ENCODE measurements around the gene ZNF746. TPM values are rescaled to one million over a fixed set of nuclear protein-coding genes. Genes with fewer than 3 reads are reported as not detected.

ZNF746 gene
- total and polyA plus RNA-seq, 2 of the 13 experiments (the other 11 are each of a cell fraction or from before 2014, with no cell fraction given), result 3.8 to 8.1 TPM

DNA sequence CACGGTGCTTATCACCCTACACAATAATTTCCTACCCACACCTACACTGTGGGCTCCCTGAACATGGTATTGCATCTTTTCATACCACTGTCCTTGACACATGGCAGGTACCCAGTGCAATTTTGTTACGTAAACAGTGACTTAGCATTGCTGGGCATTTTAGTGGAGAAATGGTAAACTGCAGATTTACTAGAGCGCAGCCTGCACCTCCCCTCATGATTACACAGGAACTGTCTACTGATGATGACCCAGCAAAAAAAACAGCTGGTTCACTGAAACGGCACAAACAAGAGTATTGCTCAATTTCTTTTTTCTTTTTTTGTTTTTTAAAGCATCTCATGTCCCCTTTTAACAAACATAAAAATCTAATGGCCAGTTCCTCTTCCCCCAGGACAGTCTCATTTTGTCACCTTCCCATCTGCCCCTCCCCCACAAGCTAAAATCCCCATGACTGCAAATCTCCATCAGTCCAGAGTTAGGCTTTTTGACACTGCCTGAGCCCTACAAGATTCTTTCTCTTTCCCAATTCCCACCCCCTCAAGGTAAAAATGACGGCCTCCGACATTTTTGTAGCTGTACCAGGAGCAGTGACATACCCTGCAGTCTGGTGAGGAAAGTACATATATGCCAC, 2.8 kb downstream of the ZNF746 start:
- peaks cover 0 to 17% of the 10 kb centered on the region in 2 experiments; a peak in 4 of 5 replicates for H3K27me3 ChIP-seq (ENCODE audit: control insufficient read depth in 1 of 2, insufficient read depth in 2 of 2, low read length in 2 of 2)
- intact Hi-C loops (cut with micrococcal nuclease; ENCODE audit: unreplicated experiment) (no loop called here), in situ Hi-C loops (cut with HindIII; ENCODE audit: extremely low pct_ligation_motif_present, low pct_unique_long_range_greater_than_20kb) (no loop called here)
- H3K9ac ChIP-seq (ENCODE audit: insufficient read depth, low read depth, low read length), result no peak overlapping the region
- DNase-seq (ENCODE audit: low spot score) (peak; percentile 62), FAIRE-seq (no peak), ATAC-seq (no peak)
- no peaks in the 10 kb centered on the region for H3K9me3 ChIP-seq (ENCODE audit: low read length)
- no peaks in the 10 kb centered on the region for H4K20me1 ChIP-seq (ENCODE audit: insufficient read depth, low read length)
- POLR2A ChIA-PET, result no interaction called here
- H3K4me3 ChIP-seq (replicated peaks in 1 of 3; ENCODE audit: insufficient read depth in 1 of 3, low read depth in 2 of 3, low read length in 3 of 3), result no peak overlapping the region
- no peak overlapping the region for H2AFZ ChIP-seq (ENCODE audit: low read length)
- BruUV-seq (replicated peaks), result no TSS peak
- peaks cover 18% of the 10 kb centered on the region for H3K4me1 ChIP-seq (ENCODE audit: insufficient read depth, low read length)
- peak overlapping the region; percentile 32 for H3K27ac ChIP-seq (ENCODE audit: extremely low read length, insufficient read depth, low read length)
- H3K36me3 ChIP-seq (replicated peaks in 1 of 2; ENCODE audit: control insufficient read depth in 1 of 2, insufficient read depth in 2 of 2, low read length in 2 of 2), result peaks cover 12 to 38% of the 10 kb centered on the region in 2 experiments; a peak in 4 of 5 replicates
- CTCF ChIA-PET (ENCODE audit: low intra/inter-chr PET ratio, low total read pairs), result no interaction called here
- H3K79me2 ChIP-seq (ENCODE audit: insufficient read depth, low read length), result peaks cover 15% of the 10 kb centered on the region
- WGBS (ENCODE audit: low lambda C conversion rate), result 77% methylated on average over 6 of the region's 6 CpGs
- H3K4me2 ChIP-seq (ENCODE audit: low read depth, low read length), result no peak overlapping the region
- TF ChIP-seq HCFC1 (IDR thresholded peaks at IDR 0.05; ENCODE audit: low read depth, low read length) (no peak), ZSCAN20 (CRISPR knock-in tag; IDR thresholded peaks at IDR 0.05; ENCODE audit: borderline replicate concordance) (no peak), NFE2 (CRISPR knock-in tag; IDR thresholded peaks at IDR 0.05) (peak; percentile 56), SAP130 (CRISPR knock-in tag; IDR thresholded peaks at IDR 0.05; ENCODE audit: low read depth) (peak; percentile 65), EP300 (IDR thresholded peaks at IDR 0.05; ENCODE audit: low read depth in 2 of 2, low read length in 2 of 2) (no peak), EP300 (CRISPR knock-in tag; IDR thresholded peaks at IDR 0.05; ENCODE audit: borderline replicate concordance) (peak; percentile 44; the same call in 1 of the 2 replicates), TGIF2 (CRISPR knock-in tag; IDR thresholded peaks at IDR 0.05) (0 out of 2 replicates have a peak, but pooled peaks have one; percentile 48), NFE2L2 (IDR thresholded peaks at IDR 0.05; ENCODE audit: low read length) (peak; percentile 67), ZNF773 (CRISPR knock-in tag; IDR thresholded peaks at IDR 0.05; ENCODE audit: borderline replicate concordance) (no peak), FOXA1 (IDR thresholded peaks at IDR 0.05) (no peak), FOXA1 (CRISPR knock-in tag; IDR thresholded peaks at IDR 0.05) (peak; percentile 58; the same call in 1 of the 2 replicates), ZBTB7B (CRISPR knock-in tag; IDR thresholded peaks at IDR 0.05) (no peak), HOXA7 (CRISPR knock-in tag; IDR thresholded peaks at IDR 0.05) (no peak)
- TF ChIP-seq, protein P1, sequence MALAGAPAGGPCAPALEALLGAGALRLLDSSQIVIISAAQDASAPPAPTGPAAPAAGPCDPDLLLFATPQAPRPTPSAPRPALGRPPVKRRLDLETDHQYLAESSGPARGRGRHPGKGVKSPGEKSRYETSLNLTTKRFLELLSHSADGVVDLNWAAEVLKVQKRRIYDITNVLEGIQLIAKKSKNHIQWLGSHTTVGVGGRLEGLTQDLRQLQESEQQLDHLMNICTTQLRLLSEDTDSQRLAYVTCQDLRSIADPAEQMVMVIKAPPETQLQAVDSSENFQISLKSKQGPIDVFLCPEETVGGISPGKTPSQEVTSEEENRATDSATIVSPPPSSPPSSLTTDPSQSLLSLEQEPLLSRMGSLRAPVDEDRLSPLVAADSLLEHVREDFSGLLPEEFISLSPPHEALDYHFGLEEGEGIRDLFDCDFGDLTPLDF (CRISPR knock-in tag; IDR thresholded peaks at IDR 0.05), result no peak
- TF ChIP-seq, protein P2, sequence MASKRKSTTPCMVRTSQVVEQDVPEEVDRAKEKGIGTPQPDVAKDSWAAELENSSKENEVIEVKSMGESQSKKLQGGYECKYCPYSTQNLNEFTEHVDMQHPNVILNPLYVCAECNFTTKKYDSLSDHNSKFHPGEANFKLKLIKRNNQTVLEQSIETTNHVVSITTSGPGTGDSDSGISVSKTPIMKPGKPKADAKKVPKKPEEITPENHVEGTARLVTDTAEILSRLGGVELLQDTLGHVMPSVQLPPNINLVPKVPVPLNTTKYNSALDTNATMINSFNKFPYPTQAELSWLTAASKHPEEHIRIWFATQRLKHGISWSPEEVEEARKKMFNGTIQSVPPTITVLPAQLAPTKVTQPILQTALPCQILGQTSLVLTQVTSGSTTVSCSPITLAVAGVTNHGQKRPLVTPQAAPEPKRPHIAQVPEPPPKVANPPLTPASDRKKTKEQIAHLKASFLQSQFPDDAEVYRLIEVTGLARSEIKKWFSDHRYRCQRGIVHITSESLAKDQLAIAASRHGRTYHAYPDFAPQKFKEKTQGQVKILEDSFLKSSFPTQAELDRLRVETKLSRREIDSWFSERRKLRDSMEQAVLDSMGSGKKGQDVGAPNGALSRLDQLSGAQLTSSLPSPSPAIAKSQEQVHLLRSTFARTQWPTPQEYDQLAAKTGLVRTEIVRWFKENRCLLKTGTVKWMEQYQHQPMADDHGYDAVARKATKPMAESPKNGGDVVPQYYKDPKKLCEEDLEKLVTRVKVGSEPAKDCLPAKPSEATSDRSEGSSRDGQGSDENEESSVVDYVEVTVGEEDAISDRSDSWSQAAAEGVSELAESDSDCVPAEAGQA (IDR thresholded peaks at IDR 0.05; ENCODE audit: low read depth), result no peak
- TF ChIP-seq, protein P2 (CRISPR knock-in tag; IDR thresholded peaks at IDR 0.05; ENCODE audit: borderline replicate concordance), result no peak
- TF ChIP-seq, protein P3, sequence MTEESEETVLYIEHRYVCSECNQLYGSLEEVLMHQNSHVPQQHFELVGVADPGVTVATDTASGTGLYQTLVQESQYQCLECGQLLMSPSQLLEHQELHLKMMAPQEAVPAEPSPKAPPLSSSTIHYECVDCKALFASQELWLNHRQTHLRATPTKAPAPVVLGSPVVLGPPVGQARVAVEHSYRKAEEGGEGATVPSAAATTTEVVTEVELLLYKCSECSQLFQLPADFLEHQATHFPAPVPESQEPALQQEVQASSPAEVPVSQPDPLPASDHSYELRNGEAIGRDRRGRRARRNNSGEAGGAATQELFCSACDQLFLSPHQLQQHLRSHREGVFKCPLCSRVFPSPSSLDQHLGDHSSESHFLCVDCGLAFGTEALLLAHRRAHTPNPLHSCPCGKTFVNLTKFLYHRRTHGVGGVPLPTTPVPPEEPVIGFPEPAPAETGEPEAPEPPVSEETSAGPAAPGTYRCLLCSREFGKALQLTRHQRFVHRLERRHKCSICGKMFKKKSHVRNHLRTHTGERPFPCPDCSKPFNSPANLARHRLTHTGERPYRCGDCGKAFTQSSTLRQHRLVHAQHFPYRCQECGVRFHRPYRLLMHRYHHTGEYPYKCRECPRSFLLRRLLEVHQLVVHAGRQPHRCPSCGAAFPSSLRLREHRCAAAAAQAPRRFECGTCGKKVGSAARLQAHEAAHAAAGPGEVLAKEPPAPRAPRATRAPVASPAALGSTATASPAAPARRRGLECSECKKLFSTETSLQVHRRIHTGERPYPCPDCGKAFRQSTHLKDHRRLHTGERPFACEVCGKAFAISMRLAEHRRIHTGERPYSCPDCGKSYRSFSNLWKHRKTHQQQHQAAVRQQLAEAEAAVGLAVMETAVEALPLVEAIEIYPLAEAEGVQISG (CRISPR knock-in tag; IDR thresholded peaks at IDR 0.05), result no peak
